H1 (cell line): ENCODE measurements around the gene ATP11A. TPM values are rescaled to one million over a fixed set of nuclear protein-coding genes. Genes with fewer than 3 reads are reported as not detected.

ENCODE experiments used
- EGR1 ChIP-seq: IDR thresholded peaks from 2 replicates; pipeline ENCODE4 v1.6.1; 2011; ENCODE audit warnings: low read depth, low read length, borderline replicate concordance
- HDAC2 ChIP-seq, 2 experiments: fragments of 300-600 bp in 1 of 2; sonication (generic) in 1 of 2; IDR thresholded peaks; 2 replicates each; pipeline ENCODE4 v1.6.1; 2011 to 2012; ENCODE audit warnings: low read depth in 2 of 2, low read length in 2 of 2, mild to moderate bottlenecking in 2 of 2, moderate library complexity in 2 of 2, borderline replicate concordance in 1 of 2, inconsistent platforms in 1 of 2
- JUND ChIP-seq: IDR thresholded peaks from 2 replicates; pipeline ENCODE4 v1.6.1; 2011; ENCODE audit warnings: mild to moderate bottlenecking, improper control_type of control experiment, low read length
- SIN3A ChIP-seq, 2 experiments: IDR thresholded peaks in 1 of 2; conservative IDR thresholded peaks in 1 of 2; 2 replicates each; pipeline ENCODE4 v1.6.1; 2011 to 2012; ENCODE audit warnings: low read length in 2 of 2, improper control_type of control experiment in 1 of 2, low read depth in 1 of 2, mild to moderate bottlenecking in 1 of 2
- SIX5 ChIP-seq: IDR thresholded peaks from 2 replicates; pipeline ENCODE4 v1.6.1; 2011; ENCODE audit warnings: mild to moderate bottlenecking, low read depth, low read length
- polyA plus RNA-seq, 7 experiments: library from polyadenylated mRNA; depleted of rRNA in 3 of 7; stranded (reverse) in 5 of 7; unstranded in 2 of 7; fragments of >200 nt in 5 of 7; fragments of 200-250 nt in 2 of 7; gene quantifications; 1 replicate in 5 of 7; 2 replicates in 1 of 7; 4 replicates in 1 of 7; pipeline versions ENCODE4 v1.2.1 to v1.2.3, GENCODE V29; 2011 to 2013; ENCODE audit warnings: missing spikeins in 2 of 7, mixed read lengths in 2 of 7
- total RNA-seq: library from RNA; stranded (reverse); fragmentation: NEBNext Ultra II Directional; extraction: Animal tissue kit (Norgen Biotek cat#: 25700); gene quantifications from 2 replicates; pipeline ENCODE4 v1.2.1, GENCODE V29; 2021
- TF ChIP-seq, protein P1 (sequence below): IDR thresholded peaks from 2 replicates; pipeline ENCODE4 v1.6.1; 2011; ENCODE audit warnings: low read depth, mild to moderate bottlenecking, low read length; ENCODE audit not compliant: insufficient read depth

ATP11A gene
- total and polyA plus RNA-seq, 2 of the 8 experiments (the other 6 are each of a cell fraction or from before 2014, with no cell fraction given) = 28.8 to 72.9 TPM

- TF ChIP-seq EGR1 (no peak), HDAC2 (IDR thresholded peaks at IDR 0.05; ENCODE audit: borderline replicate concordance in 1 of 2, low read depth in 2 of 2, low read length in 2 of 2) (no peak), SIN3A (conservative IDR thresholded peaks at IDR 0.05 in 1 of 2, IDR thresholded peaks at IDR 0.05 in 1 of 2; ENCODE audit: low read depth in 1 of 2, low read length in 2 of 2) (no peak), SIX5 (no peak), JUND (no peak)
- TF ChIP-seq, protein P1, sequence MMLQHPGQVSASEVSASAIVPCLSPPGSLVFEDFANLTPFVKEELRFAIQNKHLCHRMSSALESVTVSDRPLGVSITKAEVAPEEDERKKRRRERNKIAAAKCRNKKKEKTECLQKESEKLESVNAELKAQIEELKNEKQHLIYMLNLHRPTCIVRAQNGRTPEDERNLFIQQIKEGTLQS = no peak
- TF ChIP-seq, all 59 proteins: peak for 0
These were observed 1.8 kb upstream of the ATP11A start (continued) for GRCh38 chr13:112687836-112688559.
